Measurements from ENCODE around the gene PTPN4. TPM values are rescaled to one million over a fixed set of nuclear protein-coding genes. Genes with fewer than 3 reads are reported as not detected.

PTPN4 gene
- total and polyA plus RNA-seq, 2 of the 13 experiments (the other 11 are each of a cell fraction or from before 2014, with no cell fraction given): 20.3 to 34.6 TPM

DNA sequence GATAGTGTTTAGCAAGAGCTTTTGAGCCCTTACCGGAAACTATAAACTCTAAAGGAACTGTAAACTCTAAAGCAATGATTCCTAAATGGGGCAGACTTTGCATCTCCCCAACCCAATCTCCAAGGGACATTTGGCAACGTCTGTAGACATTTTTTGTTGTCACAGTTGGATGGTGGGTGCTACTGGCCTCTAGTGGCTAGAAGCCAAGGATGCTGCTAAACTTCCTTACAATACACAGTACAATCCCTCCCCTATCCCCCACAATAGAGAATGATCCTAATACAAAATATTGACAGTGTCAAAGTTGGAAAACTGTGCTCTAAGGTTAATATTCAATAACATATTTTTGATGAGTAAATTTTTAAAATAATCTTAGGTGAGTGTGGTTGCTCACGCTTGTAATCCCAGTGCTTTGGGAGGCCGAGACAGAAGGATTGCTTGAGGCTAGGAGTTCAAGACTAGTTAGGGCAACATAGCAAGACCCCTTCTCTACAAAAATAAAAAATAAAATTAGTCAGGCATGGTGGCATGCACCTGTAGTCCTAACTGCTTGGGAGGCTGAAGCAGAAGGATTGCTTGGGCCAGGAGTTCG is 66.7 kb downstream of the PTPN4 start (continued):
- TF ChIP-seq ZNF512B (CRISPR knock-in tag; IDR thresholded peaks at IDR 0.05; ENCODE audit: borderline replicate concordance) (no peak), HES4 (CRISPR knock-in tag; IDR thresholded peaks at IDR 0.05; ENCODE audit: borderline replicate concordance) (no peak), SYNCRIP (IDR thresholded peaks at IDR 0.05; ENCODE audit: insufficient read depth, low read depth, low read length) (no peak), NAIF1 (CRISPR knock-in tag; IDR thresholded peaks at IDR 0.05; ENCODE audit: borderline replicate concordance) (no peak), ZSCAN20 (CRISPR knock-in tag; IDR thresholded peaks at IDR 0.05; ENCODE audit: borderline replicate concordance) (no peak), MXD4 (CRISPR knock-in tag; IDR thresholded peaks at IDR 0.05) (no peak), HNRNPK (IDR thresholded peaks at IDR 0.05; ENCODE audit: low read depth, low read length, poor library complexity, severe bottlenecking) (no peak), ZNF644 (CRISPR knock-in tag; IDR thresholded peaks at IDR 0.05; ENCODE audit: low read depth) (0 out of 2 replicates have a peak, but pooled peaks have one; percentile 13), MED8 (CRISPR knock-in tag; IDR thresholded peaks at IDR 0.05; ENCODE audit: insufficient replicate concordance) (no peak), ZMYM4 (CRISPR knock-in tag; IDR thresholded peaks at IDR 0.05) (peak; percentile 56; the same call in 1 of the 2 replicates), ZNF33A (CRISPR knock-in tag; IDR thresholded peaks at IDR 0.05; ENCODE audit: borderline replicate concordance) (no peak), ZNF746 (CRISPR knock-in tag; IDR thresholded peaks at IDR 0.05) (no peak), ZNF614 (CRISPR knock-in tag; IDR thresholded peaks at IDR 0.05; ENCODE audit: borderline replicate concordance) (0 out of 2 replicates have a peak, but pooled peaks have one; percentile 31), ZNF572 (CRISPR knock-in tag; IDR thresholded peaks at IDR 0.05) (no peak), GRHL1 (CRISPR knock-in tag; conservative IDR thresholded peaks at IDR 0.05) (no peak), ZNF703 (CRISPR knock-in tag; IDR thresholded peaks at IDR 0.05; ENCODE audit: borderline replicate concordance) (no peak), TBP (CRISPR knock-in tag; IDR thresholded peaks at IDR 0.05) (no peak), ZNF724P (CRISPR knock-in tag; IDR thresholded peaks at IDR 0.05; ENCODE audit: borderline replicate concordance) (no peak)
- TF ChIP-seq, protein P1, sequence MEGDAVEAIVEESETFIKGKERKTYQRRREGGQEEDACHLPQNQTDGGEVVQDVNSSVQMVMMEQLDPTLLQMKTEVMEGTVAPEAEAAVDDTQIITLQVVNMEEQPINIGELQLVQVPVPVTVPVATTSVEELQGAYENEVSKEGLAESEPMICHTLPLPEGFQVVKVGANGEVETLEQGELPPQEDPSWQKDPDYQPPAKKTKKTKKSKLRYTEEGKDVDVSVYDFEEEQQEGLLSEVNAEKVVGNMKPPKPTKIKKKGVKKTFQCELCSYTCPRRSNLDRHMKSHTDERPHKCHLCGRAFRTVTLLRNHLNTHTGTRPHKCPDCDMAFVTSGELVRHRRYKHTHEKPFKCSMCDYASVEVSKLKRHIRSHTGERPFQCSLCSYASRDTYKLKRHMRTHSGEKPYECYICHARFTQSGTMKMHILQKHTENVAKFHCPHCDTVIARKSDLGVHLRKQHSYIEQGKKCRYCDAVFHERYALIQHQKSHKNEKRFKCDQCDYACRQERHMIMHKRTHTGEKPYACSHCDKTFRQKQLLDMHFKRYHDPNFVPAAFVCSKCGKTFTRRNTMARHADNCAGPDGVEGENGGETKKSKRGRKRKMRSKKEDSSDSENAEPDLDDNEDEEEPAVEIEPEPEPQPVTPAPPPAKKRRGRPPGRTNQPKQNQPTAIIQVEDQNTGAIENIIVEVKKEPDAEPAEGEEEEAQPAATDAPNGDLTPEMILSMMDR (CRISPR knock-in tag; IDR thresholded peaks at IDR 0.05): peak; percentile 78
- TF ChIP-seq, protein P2, sequence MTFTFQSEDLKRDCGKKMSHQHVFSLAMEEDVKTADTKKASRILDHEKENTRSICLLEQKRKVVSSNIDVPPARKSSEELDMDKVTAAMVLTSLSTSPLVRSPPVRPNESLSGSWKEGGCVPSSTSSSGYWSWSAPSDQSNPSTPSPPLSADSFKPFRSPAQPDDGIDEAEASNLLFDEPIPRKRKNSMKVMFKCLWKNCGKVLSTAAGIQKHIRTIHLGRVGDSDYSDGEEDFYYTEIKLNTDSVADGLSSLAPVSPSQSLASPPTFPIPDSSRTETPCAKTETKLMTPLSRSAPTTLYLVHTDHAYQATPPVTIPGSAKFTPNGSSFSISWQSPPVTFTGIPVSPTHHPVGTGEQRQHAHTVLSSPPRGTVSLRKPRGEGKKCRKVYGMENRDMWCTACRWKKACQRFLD (CRISPR knock-in tag; IDR thresholded peaks at IDR 0.05; ENCODE audit: borderline replicate concordance): no peak
- TF ChIP-seq, protein P3, sequence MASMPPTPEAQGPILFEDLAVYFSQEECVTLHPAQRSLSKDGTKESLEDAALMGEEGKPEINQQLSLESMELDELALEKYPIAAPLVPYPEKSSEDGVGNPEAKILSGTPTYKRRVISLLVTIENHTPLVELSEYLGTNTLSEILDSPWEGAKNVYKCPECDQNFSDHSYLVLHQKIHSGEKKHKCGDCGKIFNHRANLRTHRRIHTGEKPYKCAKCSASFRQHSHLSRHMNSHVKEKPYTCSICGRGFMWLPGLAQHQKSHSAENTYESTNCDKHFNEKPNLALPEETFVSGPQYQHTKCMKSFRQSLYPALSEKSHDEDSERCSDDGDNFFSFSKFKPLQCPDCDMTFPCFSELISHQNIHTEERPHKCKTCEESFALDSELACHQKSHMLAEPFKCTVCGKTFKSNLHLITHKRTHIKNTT (CRISPR knock-in tag; IDR thresholded peaks at IDR 0.05): no peak

Measured in HepG2 (cell line).